Measurements from ENCODE around the gene DYNC1LI2. TPM values are rescaled to one million over a fixed set of nuclear protein-coding genes. Genes with fewer than 3 reads are reported as not detected.

Gene DYNC1LI2
- total and polyA plus RNA-seq, 2 of the 8 experiments (the other 6 are each of a cell fraction or from before 2014, with no cell fraction given) = 35.0 to 70.8 TPM

- TF ChIP-seq GABPA (IDR thresholded peaks at IDR 0.05; ENCODE audit: borderline replicate concordance, insufficient read depth, low read length) (no peak), POLR2AphosphoS5 (IDR thresholded peaks at IDR 0.05; ENCODE audit: low read depth, low read length) (no peak), JUN (IDR thresholded peaks at IDR 0.05; ENCODE audit: low read depth, low read length) (no peak)
Measured at GRCh38 chr16:66699898-66700297, 51.5 kb downstream of the DYNC1LI2 start (continued).
